GM12891 (cell line): Measurements from ENCODE around the gene WFIKKN1.
A peak's percentile ranks its signal among the peaks of the same experiment; 100 is the strongest.

Source experiments
- DNase-seq: peaks from one replicate; pipeline ENCODE4 v3.0.0; 2011; ENCODE audit warnings: low spot score; ENCODE audit not compliant: insufficient read length
- FAIRE-seq: peaks from 2 replicates; lab custom pipeline; 2011; peaks lifted over from hg19 to GRCh38; lab: Jason Lieb, UNC
- PAX5 ChIP-seq: IDR thresholded peaks from 2 replicates; pipeline ENCODE4 v1.6.1; 2011; ENCODE audit warnings: low read length, moderate library complexity, mild to moderate bottlenecking; ENCODE audit not compliant: insufficient read depth, severe bottlenecking
- POLR2A ChIP-seq: IDR thresholded peaks from 2 replicates; pipeline ENCODE4 v1.6.1; 2011; ENCODE audit warnings: low read depth, low read length, control low read depth
- POLR2AphosphoS5 ChIP-seq: IDR thresholded peaks from 2 replicates; pipeline ENCODE4 v1.6.1; 2011; ENCODE audit warnings: low read depth, low read length, control low read depth
- POU2F2 ChIP-seq: IDR thresholded peaks from 2 replicates; pipeline ENCODE4 v1.6.1; 2011; ENCODE audit warnings: low read depth, mild to moderate bottlenecking, control low read depth, low read length, moderate library complexity
- SPI1 ChIP-seq: IDR thresholded peaks from 2 replicates; pipeline ENCODE4 v1.6.1; 2011; ENCODE audit warnings: low read depth, low read length, control low read depth
- TAF1 ChIP-seq: IDR thresholded peaks from 2 replicates; pipeline ENCODE4 v1.6.1; 2011; ENCODE audit warnings: low read depth, low read length, control low read depth

Gene WFIKKN1

GRCh38 chr16:630249-630814 is 453 bp upstream of the WFIKKN1 start:
- no peak for TF ChIP-seq SPI1
- no peak for TF ChIP-seq PAX5
- no peak for TF ChIP-seq POU2F2
- no peak for TF ChIP-seq POLR2A
- no peak for TF ChIP-seq TAF1
- no peak for TF ChIP-seq POLR2AphosphoS5
- FAIRE-seq (no peak), DNase-seq (no peak)

- TF ChIP-seq PAX5 (no peak), POLR2AphosphoS5 (no peak), SPI1 (no peak), TAF1 (no peak), POLR2A (no peak), POU2F2 (no peak)
- FAIRE-seq (no peak), DNase-seq (no peak)
These were observed 1.1 kb downstream of the WFIKKN1 start for GRCh38 chr16:631808-632358.

DNA sequence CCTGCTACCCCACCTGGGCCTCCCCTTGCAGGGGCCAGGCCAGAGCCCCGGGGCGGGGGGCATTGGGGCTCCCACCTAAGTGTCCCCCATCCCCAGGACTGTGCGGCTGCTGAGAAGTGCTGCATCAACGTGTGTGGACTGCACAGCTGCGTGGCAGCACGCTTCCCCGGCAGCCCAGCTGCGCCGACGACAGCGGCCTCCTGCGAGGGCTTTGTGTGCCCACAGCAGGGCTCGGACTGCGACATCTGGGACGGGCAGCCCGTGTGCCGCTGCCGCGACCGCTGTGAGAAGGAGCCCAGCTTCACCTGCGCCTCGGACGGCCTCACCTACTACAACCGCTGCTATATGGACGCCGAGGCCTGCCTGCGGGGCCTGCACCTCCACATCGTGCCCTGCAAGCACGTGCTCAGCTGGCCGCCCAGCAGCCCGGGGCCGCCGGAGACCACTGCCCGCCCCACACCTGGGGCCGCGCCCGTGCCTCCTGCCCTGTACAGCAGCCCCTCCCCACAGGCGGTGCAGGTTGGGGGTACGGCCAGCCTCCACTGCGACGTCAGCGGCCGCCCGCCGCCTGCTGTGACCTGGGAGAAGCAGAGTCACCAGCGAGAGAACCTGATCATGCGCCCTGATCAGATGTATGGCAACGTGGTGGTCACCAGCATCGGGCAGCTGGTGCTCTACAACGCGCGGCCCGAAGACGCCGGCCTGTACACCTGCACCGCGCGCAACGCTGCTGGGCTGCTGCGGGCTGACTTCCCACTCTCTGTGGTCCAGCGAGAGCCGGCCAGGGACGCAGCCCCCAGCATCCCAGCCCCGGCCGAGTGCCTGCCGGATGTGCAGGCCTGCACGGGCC is 1.9 kb downstream of the WFIKKN1 start:
- FAIRE-seq (no peak), DNase-seq (no peak)
- TF ChIP-seq SPI1 = no peak
- TF ChIP-seq POU2F2 = no peak
- no peak for TF ChIP-seq PAX5
- TF ChIP-seq TAF1 = no peak
- TF ChIP-seq POLR2AphosphoS5 = no peak
- TF ChIP-seq POLR2A = no peak

DNA sequence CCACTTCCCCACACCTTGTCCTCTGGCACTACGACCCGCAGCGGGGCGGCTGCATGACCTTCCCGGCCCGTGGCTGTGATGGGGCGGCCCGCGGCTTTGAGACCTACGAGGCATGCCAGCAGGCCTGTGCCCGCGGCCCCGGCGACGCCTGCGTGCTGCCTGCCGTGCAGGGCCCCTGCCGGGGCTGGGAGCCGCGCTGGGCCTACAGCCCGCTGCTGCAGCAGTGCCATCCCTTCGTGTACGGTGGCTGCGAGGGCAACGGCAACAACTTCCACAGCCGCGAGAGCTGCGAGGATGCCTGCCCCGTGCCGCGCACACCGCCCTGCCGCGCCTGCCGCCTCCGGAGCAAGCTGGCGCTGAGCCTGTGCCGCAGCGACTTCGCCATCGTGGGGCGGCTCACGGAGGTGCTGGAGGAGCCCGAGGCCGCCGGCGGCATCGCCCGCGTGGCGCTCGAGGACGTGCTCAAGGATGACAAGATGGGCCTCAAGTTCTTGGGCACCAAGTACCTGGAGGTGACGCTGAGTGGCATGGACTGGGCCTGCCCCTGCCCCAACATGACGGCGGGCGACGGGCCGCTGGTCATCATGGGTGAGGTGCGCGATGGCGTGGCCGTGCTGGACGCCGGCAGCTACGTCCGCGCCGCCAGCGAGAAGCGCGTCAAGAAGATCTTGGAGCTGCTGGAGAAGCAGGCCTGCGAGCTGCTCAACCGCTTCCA is 2.7 kb downstream of the WFIKKN1 start:
- DNase-seq = no peak
- FAIRE-seq = no peak
- TF ChIP-seq POU2F2 = no peak
- TF ChIP-seq PAX5 = no peak
- TF ChIP-seq POLR2A = no peak
- no peak for TF ChIP-seq TAF1
- no peak for TF ChIP-seq SPI1
- no peak for TF ChIP-seq POLR2AphosphoS5

DNA sequence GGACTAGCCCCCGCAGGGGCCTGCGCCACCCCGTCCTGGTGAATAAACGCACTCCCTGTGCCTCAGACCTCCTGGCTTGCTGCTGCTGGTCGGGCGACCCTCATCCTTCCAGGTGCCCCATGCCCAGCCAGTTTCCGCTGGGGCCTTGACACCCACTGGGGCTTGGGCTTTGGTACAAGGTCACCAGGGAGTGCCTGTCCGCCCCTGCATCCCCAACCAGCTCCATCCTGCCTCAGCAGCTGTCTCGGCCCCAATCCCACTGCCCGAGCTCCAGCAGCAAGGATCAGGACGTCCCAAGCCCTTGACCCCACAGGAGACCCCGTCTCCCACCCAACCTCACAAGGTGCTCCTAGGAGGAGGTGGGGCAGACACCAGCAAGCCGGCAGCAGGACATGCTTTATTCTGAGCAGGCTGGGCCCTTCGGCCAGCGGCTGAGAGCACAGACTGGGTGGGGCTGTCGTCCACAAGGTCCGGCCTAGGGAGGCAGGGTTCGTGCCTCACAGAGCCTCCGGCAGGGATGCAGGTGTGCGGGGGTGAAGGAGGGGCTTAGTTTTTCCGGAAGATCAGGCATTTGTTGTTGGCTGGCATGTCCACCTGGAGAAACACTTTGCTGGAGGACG is 3.4 kb downstream of the WFIKKN1 start:
- FAIRE-seq = no peak
- TF ChIP-seq POLR2A = no peak
- no peak for TF ChIP-seq TAF1
- TF ChIP-seq POU2F2 = no peak
- TF ChIP-seq SPI1 = no peak
- DNase-seq = no peak

GRCh38 chr16:634996-635395 is 4.2 kb downstream of the WFIKKN1 start:
- FAIRE-seq = peak; percentile 33
- TF ChIP-seq POLR2A = no peak
- no peak for TF ChIP-seq TAF1
- TF ChIP-seq PAX5 = no peak
- no peak for TF ChIP-seq SPI1
- TF ChIP-seq POU2F2 = no peak
- no peak for TF ChIP-seq POLR2AphosphoS5
- DNase-seq = no peak

DNA sequence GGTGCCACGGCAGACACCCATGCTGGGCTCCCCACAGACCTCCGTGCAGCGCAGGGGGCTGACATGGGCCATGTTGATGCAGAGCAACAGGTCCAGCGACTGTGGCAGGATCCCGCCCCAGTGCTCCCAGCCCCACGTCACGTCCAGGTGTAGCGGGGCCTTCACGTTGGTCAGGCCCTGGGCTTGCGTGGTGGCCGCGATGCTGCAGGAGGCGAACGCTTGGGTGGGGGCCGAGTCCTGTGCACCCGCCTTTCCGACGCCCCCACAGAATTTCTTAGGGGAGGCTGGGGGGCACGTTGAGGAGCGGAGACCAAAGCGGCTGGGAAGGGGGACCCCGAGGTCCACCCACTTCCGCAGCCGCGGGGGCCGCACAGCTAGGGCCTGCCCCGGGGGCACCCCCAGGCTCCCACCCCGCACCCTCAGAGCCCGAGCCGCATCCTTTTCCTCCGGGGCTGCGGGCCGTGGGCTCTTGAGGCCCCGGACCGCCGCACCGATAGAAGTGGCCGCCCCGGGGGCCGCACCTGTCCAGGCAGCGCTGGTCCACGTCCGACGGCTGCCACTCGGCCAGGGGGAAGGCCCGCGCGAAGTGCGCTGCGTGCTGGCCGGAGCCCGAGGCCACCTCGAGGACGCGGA is 4.9 kb downstream of the WFIKKN1 start:
- DNase-seq = no peak
- no peak for FAIRE-seq
- TF ChIP-seq POU2F2 (no peak), POLR2AphosphoS5 (no peak), SPI1 (no peak), TAF1 (no peak), PAX5 (no peak), POLR2A (no peak)

- TF ChIP-seq POU2F2 (0 out of 2 replicates have a peak, but pooled peaks have one; percentile 11), SPI1 (no peak), POLR2AphosphoS5 (0 out of 2 replicates have a peak, but pooled peaks have one; percentile 36), POLR2A (peak; percentile 57; the same call in 1 of the 2 replicates), TAF1 (peak; percentile 40; the same call in 1 of the 2 replicates), PAX5 (peak; percentile 55)
- FAIRE-seq (peak; percentile 100), DNase-seq (peak; percentile 99)
These were observed 5.7 kb downstream of the WFIKKN1 start, which contains the start of gene METTL26 for GRCh38 chr16:636206-637080. METTL26 (minus strand) TSS chr16:636305; CDS start chr16:636290, 15 bp downstream.
